GM12873 (cell line): Measurements from ENCODE around the gene ARL5A.

ENCODE experiments used
- TF ChIP-seq, protein P1 (sequence below): IDR thresholded peaks from 2 replicates; pipeline ENCODE4 v1.5.1; 2012; ENCODE audit warnings: low read depth, mild to moderate bottlenecking, moderate library complexity, low read length, control low read depth; ENCODE audit not compliant: insufficient read depth; ENCODE audit errors: missing control alignments

The ARL5A gene

DNA sequence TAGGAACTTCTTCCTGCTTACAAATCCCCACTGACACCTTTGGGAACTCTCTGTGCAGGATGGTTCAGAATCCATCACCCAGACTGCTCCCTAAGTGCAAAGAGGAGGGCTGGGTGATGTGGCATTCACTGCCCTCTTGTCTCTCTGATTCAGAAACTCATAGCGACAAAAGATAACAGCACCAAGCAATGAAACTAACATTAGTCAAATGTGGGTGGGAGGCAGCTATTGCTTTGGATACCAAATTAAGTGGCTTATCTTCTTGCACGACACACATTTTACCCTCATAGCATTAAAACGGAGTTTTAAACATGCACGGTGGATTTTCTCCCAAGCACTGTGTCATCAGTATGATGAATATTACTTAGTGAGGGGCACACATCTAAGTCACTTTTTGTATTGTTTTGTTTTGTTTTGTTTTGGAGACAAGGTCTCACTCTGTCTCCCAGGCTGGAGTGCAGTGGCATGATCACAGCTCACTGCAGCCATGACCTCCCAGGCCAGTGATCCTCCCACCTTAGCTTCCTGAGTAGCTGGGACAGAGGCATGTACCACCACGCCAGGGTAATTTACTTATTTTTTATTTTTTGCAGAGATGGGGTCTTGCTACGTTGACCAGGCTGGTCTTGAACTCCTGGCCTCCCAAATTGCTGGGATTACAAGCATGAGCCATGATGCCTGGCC, 53.0 kb downstream of the ARL5A start:
- TF ChIP-seq, protein P1, sequence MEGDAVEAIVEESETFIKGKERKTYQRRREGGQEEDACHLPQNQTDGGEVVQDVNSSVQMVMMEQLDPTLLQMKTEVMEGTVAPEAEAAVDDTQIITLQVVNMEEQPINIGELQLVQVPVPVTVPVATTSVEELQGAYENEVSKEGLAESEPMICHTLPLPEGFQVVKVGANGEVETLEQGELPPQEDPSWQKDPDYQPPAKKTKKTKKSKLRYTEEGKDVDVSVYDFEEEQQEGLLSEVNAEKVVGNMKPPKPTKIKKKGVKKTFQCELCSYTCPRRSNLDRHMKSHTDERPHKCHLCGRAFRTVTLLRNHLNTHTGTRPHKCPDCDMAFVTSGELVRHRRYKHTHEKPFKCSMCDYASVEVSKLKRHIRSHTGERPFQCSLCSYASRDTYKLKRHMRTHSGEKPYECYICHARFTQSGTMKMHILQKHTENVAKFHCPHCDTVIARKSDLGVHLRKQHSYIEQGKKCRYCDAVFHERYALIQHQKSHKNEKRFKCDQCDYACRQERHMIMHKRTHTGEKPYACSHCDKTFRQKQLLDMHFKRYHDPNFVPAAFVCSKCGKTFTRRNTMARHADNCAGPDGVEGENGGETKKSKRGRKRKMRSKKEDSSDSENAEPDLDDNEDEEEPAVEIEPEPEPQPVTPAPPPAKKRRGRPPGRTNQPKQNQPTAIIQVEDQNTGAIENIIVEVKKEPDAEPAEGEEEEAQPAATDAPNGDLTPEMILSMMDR: no peak

DNA sequence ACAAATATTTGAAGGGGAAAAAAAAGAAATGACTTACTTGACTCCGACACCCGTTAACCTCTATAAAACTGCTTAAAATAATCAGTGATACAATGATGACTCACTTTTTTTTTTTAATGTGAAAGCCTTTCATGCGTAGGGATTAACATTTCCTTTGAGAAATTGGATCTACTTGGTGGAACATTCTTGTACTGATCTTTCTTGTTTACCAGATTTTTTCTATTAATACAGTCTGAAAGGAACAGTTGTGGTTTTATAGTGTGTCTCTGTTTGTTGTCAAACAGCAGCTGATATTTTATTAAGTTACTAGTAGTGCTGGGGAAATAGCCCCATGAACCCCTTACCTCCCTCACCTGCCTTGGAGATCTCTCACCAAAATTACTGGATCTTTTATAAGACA, 53.7 kb downstream of the ARL5A start:
- TF ChIP-seq, protein P1: no peak

DNA sequence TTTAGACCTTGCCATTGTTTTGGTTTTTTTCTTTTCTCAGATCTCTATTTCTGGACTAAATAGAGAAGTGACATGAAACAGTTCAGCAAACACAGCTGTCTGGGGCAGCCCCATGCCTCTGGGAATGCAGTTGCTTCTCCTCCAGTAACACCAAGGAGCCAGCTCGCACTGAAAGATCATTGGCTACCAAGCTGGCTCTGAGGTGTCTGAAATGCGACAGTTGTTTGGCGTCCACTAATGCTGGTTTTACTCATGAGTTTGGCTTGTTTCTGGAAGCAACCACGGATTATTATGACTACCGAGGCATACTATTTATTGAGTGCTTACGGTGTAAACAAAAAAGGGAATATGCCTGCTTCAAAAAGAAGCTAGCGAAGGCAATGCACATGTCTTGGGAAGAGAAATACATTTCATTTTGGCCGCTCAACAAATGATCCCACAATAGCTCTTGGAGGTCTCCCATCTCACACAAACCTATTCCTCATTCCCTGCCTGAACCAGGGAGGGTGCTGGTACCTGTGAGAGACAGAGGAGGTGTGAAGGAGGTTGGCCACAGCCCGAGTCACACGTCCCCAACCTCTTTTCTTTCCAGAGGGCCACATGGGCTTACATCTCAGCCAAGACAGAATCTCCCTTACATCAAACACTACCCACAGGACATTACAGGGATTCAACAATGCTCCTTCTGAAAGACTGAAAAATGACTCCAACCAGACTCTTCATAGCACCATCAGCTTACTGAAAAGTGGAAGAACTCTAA, 56.4 kb downstream of the ARL5A start:
- TF ChIP-seq, protein P1: no peak

DNA sequence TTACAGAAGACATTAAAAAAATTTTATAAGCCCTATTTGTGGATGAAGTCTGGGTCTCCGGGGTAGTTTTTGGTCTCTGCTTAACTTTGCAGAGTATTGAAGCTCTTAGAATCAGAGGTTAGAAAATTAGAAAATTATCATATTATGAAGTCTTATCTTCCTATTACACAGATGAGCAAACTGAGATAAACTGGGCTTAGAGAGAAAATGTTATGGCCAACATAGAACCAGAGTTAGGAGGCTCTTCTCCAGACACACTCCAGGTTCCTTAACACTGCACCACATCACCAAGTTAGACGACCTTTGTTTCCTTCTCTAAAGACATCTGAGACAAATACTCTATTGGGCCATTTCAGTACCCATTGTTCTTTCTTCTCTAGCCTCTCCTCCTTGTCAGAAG, 57.2 kb downstream of the ARL5A start:
- TF ChIP-seq, protein P1: no peak

DNA sequence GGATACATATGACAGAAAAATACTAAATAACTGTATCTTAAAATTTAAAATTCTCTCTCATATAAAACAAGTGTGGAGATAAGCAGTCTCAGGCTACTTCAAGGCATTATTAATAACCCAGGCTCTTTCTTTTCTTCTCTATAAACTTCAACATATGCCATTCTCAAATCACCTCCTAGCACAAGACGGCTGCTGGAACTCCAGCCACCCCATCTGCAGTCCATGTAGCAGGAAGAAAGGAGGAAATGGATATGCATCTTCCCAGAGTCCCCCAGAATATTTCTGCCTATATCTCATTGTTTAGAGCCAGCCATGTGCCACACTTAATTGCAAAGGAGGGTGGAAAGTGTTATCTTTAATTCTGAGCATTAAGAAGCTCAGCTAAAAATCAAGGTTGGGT, 58.6 kb downstream of the ARL5A start:
- TF ChIP-seq, protein P1: no peak

DNA sequence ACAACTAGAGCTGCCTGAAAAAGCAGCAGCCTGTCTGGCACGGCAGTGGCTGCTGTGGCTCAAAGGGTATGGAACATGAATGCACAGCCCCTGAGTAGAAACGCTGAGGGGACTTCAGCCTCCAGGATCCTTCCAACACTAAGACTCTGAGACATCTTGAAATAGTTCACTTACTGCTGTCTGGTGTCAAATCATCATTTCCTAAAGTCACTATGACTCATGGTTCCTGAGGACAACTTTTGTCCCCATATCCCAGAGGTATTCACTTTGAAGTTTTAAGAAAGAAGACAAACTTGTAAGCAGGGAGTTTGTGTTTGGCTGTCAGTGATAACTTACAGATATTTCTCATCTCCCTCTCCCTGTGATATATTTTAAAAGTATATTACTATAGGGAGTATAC, 60.7 kb downstream of the ARL5A start:
- TF ChIP-seq, protein P1: no peak

DNA sequence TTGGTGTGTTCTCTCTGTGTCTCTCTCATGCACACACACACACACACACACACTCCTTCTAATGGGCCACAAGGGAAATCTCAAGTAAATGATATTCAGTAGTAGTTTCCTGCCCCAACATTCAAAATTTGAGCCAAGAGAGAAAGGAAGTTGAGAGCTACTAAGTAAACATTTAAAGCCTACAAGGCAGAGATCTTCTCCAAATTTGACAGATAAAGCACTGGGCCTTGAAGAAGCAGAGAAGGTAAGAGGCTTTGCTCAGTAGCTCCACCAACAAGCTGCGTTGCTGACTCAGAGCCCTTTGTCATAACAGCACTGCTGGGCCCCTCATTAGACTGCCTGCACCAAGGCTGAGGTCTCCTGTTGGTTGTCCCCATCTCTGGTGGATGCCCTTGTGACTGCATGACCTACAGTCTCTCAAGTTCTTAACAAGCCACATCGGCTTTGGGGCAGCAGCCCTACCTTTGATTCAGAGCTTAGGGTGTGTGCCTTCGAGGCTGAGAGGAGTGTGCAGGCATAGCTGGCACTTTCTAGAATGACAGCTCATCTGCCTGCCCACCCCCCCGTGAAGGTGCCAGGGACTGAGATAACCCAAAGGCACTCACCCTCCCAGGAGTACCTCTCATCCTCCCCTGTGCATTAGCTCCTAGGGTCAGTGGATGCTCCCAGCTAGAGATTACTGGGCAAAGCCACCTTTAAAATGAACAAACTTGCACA, 61.6 kb downstream of the ARL5A start:
- TF ChIP-seq, protein P1: no peak
